CD14-positive monocyte (primary cell): Measurements from ENCODE around the gene RBBP9. TPM values are rescaled to one million over a fixed set of nuclear protein-coding genes. Genes with fewer than 3 reads are reported as not detected.

ENCODE experiments used
- DNase-seq, 3 donors: peaks; one replicate each; pipeline ENCODE4 v3.0.0-alpha.2; 2011 to 2022
- H2AFZ ChIP-seq: 2 replicates; pipeline ENCODE4 v1.6.0; 2012; ENCODE audit warnings: mild to moderate bottlenecking, low read depth, low read length, inconsistent platforms; ENCODE audit not compliant: insufficient read depth, poor library complexity, severe bottlenecking
- H3K27ac ChIP-seq, 2 donors: 1 replicate in 1 of 2; 2 replicates in 1 of 2; pipeline ENCODE4 v1.5.1; 2012 to 2013; ENCODE audit warnings: low read length in 2 of 2, control low read depth in 1 of 2, inconsistent platforms in 1 of 2, low read depth in 1 of 2, mild to moderate bottlenecking in 1 of 2
- H3K27me3 ChIP-seq, 2 donors: one replicate each; pipeline versions ENCODE4 v1.6.0 to v1.6.1; 2011 to 2013; ENCODE audit warnings: low read length in 2 of 2; ENCODE audit not compliant: control insufficient read depth in 2 of 2, insufficient read depth in 2 of 2
- H3K36me3 ChIP-seq, 2 donors: replicated peaks in 1 of 2; 1 replicate in 1 of 2; 2 replicates in 1 of 2; pipeline versions ENCODE4 v1.5.1 to v1.6.1; 2012 to 2013; ENCODE audit warnings: low read length in 2 of 2, control low read depth in 1 of 2, inconsistent platforms in 1 of 2, mild to moderate bottlenecking in 1 of 2; ENCODE audit not compliant: insufficient read depth in 2 of 2, control insufficient read depth in 1 of 2
- H3K4me1 ChIP-seq, 2 donors: 1 replicate in 1 of 2; 2 replicates in 1 of 2; pipeline versions ENCODE4 v1.5.1 to v1.6.1; 2012 to 2013; ENCODE audit warnings: low read length in 2 of 2, control low read depth in 1 of 2, inconsistent platforms in 1 of 2, mild to moderate bottlenecking in 1 of 2, moderate library complexity in 1 of 2; ENCODE audit not compliant: insufficient read depth in 2 of 2, control insufficient read depth in 1 of 2
- H3K4me2 ChIP-seq: replicated peaks from 2 replicates; pipeline ENCODE3; 2012; ENCODE audit warnings: low read length, moderate library complexity, mild to moderate bottlenecking; ENCODE audit not compliant: poor library complexity, severe bottlenecking; ENCODE audit errors: extremely low read depth
- H3K4me3 ChIP-seq, 3 experiments: fragments of 200-600 bp in 1 of 3; sonication (generic) in 1 of 3; replicated peaks in 1 of 3; 1 replicate in 2 of 3; 2 replicates in 1 of 3; pipeline ENCODE4 v1.5.1; 2011 to 2013; ENCODE audit warnings: low read length in 3 of 3, mild to moderate bottlenecking in 3 of 3, control low read depth in 2 of 3, low read depth in 2 of 3, inconsistent platforms in 1 of 3, moderate library complexity in 1 of 3
- H3K79me2 ChIP-seq: 2 replicates; pipeline ENCODE4 v1.6.0; 2012; ENCODE audit warnings: mild to moderate bottlenecking, control low read depth, inconsistent platforms, low read length, moderate library complexity; ENCODE audit not compliant: insufficient read depth
- H3K9ac ChIP-seq: 2 replicates; pipeline ENCODE4 v1.6.0; 2017; ENCODE audit warnings: low read length, mild to moderate bottlenecking; ENCODE audit not compliant: insufficient read depth, poor library complexity, severe bottlenecking
- H3K9me3 ChIP-seq, 2 donors: replicated peaks in 1 of 2; 1 replicate in 1 of 2; 2 replicates in 1 of 2; pipeline versions ENCODE4 v1.5.1 to v1.6.1; 2012 to 2013; ENCODE audit warnings: low read length in 2 of 2, control low read depth in 1 of 2; ENCODE audit not compliant: control insufficient read depth in 1 of 2, insufficient read depth in 1 of 2
- H4K20me1 ChIP-seq: 2 replicates; pipeline ENCODE4 v1.6.0; 2012; ENCODE audit warnings: mild to moderate bottlenecking, low read length, control low read depth, moderate library complexity; ENCODE audit not compliant: insufficient read depth
- H3K27ac Mint-ChIP-seq, 7 donors: one replicate each; pipeline ENCODE4 v1.8.0; 2020; ENCODE audit warnings: mild to moderate bottlenecking in 7 of 7, mixed read lengths in 7 of 7, moderate library complexity in 6 of 7, inconsistent platforms in 2 of 7
- H3K27me3 Mint-ChIP-seq, 3 donors: one replicate each; pipeline ENCODE4 v1.8.0; 2021 to 2022; ENCODE audit warnings: low read depth in 3 of 3, mild to moderate bottlenecking in 3 of 3, mixed read lengths in 3 of 3, moderate library complexity in 3 of 3, inconsistent platforms in 1 of 3
- H3K36me3 Mint-ChIP-seq, 2 donors: one replicate each; pipeline ENCODE4 v1.8.0; 2020; ENCODE audit warnings: mixed read lengths in 2 of 2, inconsistent platforms in 1 of 2, mild to moderate bottlenecking in 1 of 2
- H3K4me1 Mint-ChIP-seq: one replicate; pipeline ENCODE4 v1.8.0; 2020; ENCODE audit warnings: mild to moderate bottlenecking, mixed read lengths
- H3K4me3 Mint-ChIP-seq, 2 donors: one replicate each; pipeline ENCODE4 v1.8.0; 2020; ENCODE audit warnings: mild to moderate bottlenecking in 2 of 2, mixed read lengths in 2 of 2, moderate library complexity in 1 of 2
- H3K9me3 Mint-ChIP-seq, 7 donors: one replicate each; pipeline ENCODE4 v1.8.0; 2020 to 2022; ENCODE audit warnings: mixed read lengths in 7 of 7, mild to moderate bottlenecking in 6 of 7, moderate library complexity in 6 of 7, inconsistent platforms in 2 of 7
- WGBS: methylation state at CpG from one replicate; pipeline ENCODE4 v1.1.5; 2013; ENCODE audit warnings: missing lambda C conversion rate; ENCODE audit not compliant: insufficient coverage; 5-methylcytosine and 5-hydroxymethylcytosine counted together
- intact Hi-C, 2 donors: fragments of 100-400 bp; cut with micrococcal nuclease; formaldehyde crosslinking; loops; one replicate each; pipeline versions ENCODE4 v1.15.0 to v1.15.1; 2023
- polyA plus RNA-seq, 3 donors: library from polyadenylated mRNA; depleted of rRNA in 1 of 3; unstranded in 2 of 3; stranded (reverse) in 1 of 3; fragments of 300-500 nt in 2 of 3; fragments of >200 nt in 1 of 3; fragmentation: Illumina TruSeq in 2 of 3; gene quantifications; 1 replicate in 2 of 3; 2 replicates in 1 of 3; pipeline ENCODE4 v1.2.3, GENCODE V29; 2012 to 2021
- TF ChIP-seq, protein P1 (sequence below): fragments of 200-600 bp; IDR thresholded peaks from one replicate; pipeline ENCODE4 v1.8.0; 2022; ENCODE audit warnings: antibody characterized with exemption, mild to moderate bottlenecking

The RBBP9 gene
- polyA plus RNA-seq, 3 donors: 3.5 to 6.9 (median 5.2) TPM

DNA sequence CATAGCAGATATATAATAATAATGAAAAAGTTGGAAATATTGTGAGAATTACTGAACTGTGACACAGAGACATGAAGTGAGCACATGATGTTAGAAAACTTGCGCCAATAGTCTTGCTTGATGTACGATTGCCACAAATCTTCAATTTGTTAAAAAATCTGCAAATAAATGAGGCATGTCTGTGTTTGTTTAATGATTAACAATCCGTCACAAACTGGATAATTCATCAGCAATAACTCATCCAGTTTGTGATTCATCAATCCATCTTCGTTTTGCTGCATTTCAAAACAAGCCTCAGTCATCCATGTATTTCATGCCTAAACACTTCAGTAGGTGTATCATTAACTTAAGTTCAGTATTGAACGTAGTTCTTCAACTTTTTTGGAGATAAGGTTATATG, 44.7 kb upstream of the RBBP9 start:
- no peaks in the 10 kb centered on the region for H3K4me1 ChIP-seq
- peaks cover 79 to 91% of the 10 kb centered on the region in 2 donors for H3K36me3 ChIP-seq
- peaks cover 0 to 3% (median 0%) of the 10 kb centered on the region in 3 donors for H3K27me3 Mint-ChIP-seq
- H3K9me3 ChIP-seq: no peaks in the 10 kb centered on the region
- no peak overlapping the region for H3K4me3 Mint-ChIP-seq
- 100% methylated on average over 1 of the region's 5 CpGs for WGBS
- no peaks in the 10 kb centered on the region for H3K9me3 Mint-ChIP-seq
- H2AFZ ChIP-seq: no peak overlapping the region
- no peak overlapping the region for H3K4me2 ChIP-seq
- intact Hi-C loops: no loop called here
- H3K27me3 ChIP-seq: no peaks in the 10 kb centered on the region
- H4K20me1 ChIP-seq: no peaks in the 10 kb centered on the region
- peaks cover 74 to 92% of the 10 kb centered on the region in 2 donors for H3K36me3 Mint-ChIP-seq
- H3K27ac Mint-ChIP-seq: no peak overlapping the region
- H3K27ac ChIP-seq: peak overlapping the region in 1 of 2 donors; percentile 20
- TF ChIP-seq, protein P1, sequence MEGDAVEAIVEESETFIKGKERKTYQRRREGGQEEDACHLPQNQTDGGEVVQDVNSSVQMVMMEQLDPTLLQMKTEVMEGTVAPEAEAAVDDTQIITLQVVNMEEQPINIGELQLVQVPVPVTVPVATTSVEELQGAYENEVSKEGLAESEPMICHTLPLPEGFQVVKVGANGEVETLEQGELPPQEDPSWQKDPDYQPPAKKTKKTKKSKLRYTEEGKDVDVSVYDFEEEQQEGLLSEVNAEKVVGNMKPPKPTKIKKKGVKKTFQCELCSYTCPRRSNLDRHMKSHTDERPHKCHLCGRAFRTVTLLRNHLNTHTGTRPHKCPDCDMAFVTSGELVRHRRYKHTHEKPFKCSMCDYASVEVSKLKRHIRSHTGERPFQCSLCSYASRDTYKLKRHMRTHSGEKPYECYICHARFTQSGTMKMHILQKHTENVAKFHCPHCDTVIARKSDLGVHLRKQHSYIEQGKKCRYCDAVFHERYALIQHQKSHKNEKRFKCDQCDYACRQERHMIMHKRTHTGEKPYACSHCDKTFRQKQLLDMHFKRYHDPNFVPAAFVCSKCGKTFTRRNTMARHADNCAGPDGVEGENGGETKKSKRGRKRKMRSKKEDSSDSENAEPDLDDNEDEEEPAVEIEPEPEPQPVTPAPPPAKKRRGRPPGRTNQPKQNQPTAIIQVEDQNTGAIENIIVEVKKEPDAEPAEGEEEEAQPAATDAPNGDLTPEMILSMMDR: no peak
- no peak overlapping the region for H3K9ac ChIP-seq
- H3K79me2 ChIP-seq: no peaks in the 10 kb centered on the region
- no peaks in the 10 kb centered on the region for H3K4me1 Mint-ChIP-seq
- no peak overlapping the region for H3K4me3 ChIP-seq
- no peak for DNase-seq

DNA sequence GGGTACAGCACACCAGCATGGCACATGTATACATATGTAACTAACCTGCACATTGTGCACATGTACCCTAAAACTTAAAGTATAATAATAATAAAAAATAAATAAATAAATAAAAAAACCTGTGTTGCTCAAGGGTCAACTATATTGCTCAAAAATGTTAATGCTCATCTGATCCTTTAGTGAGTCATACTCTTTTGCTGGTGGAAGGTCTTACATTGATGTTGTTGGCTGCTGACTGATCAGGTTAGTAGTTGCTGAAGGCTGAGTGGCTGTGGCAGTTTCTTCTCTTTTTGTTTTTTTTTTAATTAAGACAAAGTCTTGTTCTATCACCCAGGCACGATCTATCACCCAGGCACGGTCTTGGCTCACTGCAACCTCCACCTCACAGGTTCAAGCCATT, 40.6 kb upstream of the RBBP9 start:
- H3K4me1 Mint-ChIP-seq: no peaks in the 10 kb centered on the region
- WGBS: 80% methylated on average over 1 of the region's 2 CpGs
- intact Hi-C loops: no loop called here
- H3K9ac ChIP-seq: no peak overlapping the region
- H3K79me2 ChIP-seq: no peaks in the 10 kb centered on the region
- no peaks in the 10 kb centered on the region for H3K9me3 Mint-ChIP-seq
- H3K9me3 ChIP-seq: no peaks in the 10 kb centered on the region
- no peak overlapping the region for H3K27ac ChIP-seq
- no peak overlapping the region for H2AFZ ChIP-seq
- DNase-seq: no peak
- no peak overlapping the region for H3K4me3 Mint-ChIP-seq
- TF ChIP-seq, protein P1: no peak
- peaks cover 0 to 1% (median 0%) of the 10 kb centered on the region in 3 donors for H3K27me3 Mint-ChIP-seq
- H4K20me1 ChIP-seq: no peaks in the 10 kb centered on the region
- no peaks in the 10 kb centered on the region for H3K4me1 ChIP-seq
- no peak overlapping the region for H3K4me3 ChIP-seq
- peaks cover 77 to 91% of the 10 kb centered on the region in 2 donors for H3K36me3 ChIP-seq
- no peak overlapping the region for H3K4me2 ChIP-seq
- H3K36me3 Mint-ChIP-seq: peaks cover 73 to 86% of the 10 kb centered on the region in 2 donors
- H3K27ac Mint-ChIP-seq: no peak overlapping the region
- H3K27me3 ChIP-seq: no peaks in the 10 kb centered on the region
